H1 (cell line): ENCODE results near the gene KCNMA1. TPM values are rescaled to one million over a fixed set of nuclear protein-coding genes. Genes with fewer than 3 reads are reported as not detected.

Source experiments
- CTCF ChIA-PET: fragments of 300-600 bp; sonication (Branson Sonifier 250); formaldehyde crosslinking; loops from one replicate; lab custom pipeline; 2021; ENCODE audit not compliant: partially characterized antibody; lab: Charles Lee
- POLR2A ChIA-PET: fragments of 300-600 bp; sonication (Branson Sonifier 250); formaldehyde crosslinking; loops from one replicate; lab custom pipeline; 2021; ENCODE audit warnings: inconsistent platforms; ENCODE audit not compliant: partially characterized antibody; lab: Charles Lee
- DNase-seq, 2 experiments: peaks; one replicate each; pipeline versions ENCODE4 v3.0.0 to v3.0.0-alpha.2; 2010 to 2022; ENCODE audit warnings: low spot score in 2 of 2, low read depth in 1 of 2, mixed read lengths in 1 of 2
- FAIRE-seq: peaks from 2 replicates; lab custom pipeline; 2011; peaks lifted over from hg19 to GRCh38; lab: Jason Lieb, UNC
- H2AFZ ChIP-seq: 2 replicates; pipeline ENCODE4 v1.8.1; 2012; ENCODE audit warnings: low read length, inconsistent platforms
- H2AK5ac ChIP-seq: 2 replicates; pipeline ENCODE4 v1.6.1; 2013; ENCODE audit warnings: low read depth, low read length
- H2BK120ac ChIP-seq: replicated peaks from 2 replicates; pipeline ENCODE3; 2013; ENCODE audit warnings: low read depth, low read length, inconsistent platforms
- H2BK12ac ChIP-seq: 2 replicates; pipeline ENCODE4 v1.6.1; 2013; ENCODE audit warnings: low read depth, low read length
- H2BK15ac ChIP-seq: 2 replicates; pipeline ENCODE4 v1.6.1; 2013; ENCODE audit warnings: low read length
- H2BK20ac ChIP-seq: 2 replicates; pipeline ENCODE4 v1.6.1; 2013; ENCODE audit warnings: low read length
- H2BK5ac ChIP-seq: 2 replicates; pipeline ENCODE4 v1.6.1; 2013; ENCODE audit warnings: low read depth, low read length
- H3K14ac ChIP-seq: 2 replicates; pipeline ENCODE4 v1.6.1; 2013; ENCODE audit warnings: inconsistent platforms; ENCODE audit not compliant: insufficient read length
- H3K18ac ChIP-seq: 2 replicates; pipeline ENCODE4 v1.6.1; 2013; ENCODE audit warnings: low read length; ENCODE audit errors: extremely low read depth
- H3K23ac ChIP-seq: 2 replicates; pipeline ENCODE4 v1.6.1; 2013; ENCODE audit warnings: inconsistent platforms; ENCODE audit not compliant: insufficient read length
- H3K23me2 ChIP-seq: 2 replicates; pipeline ENCODE4 v1.6.1; 2013; ENCODE audit warnings: low read depth, low read length
- H3K27ac ChIP-seq: 2 replicates; pipeline ENCODE4 v1.6.1; 2011; ENCODE audit warnings: low read depth, low read length, inconsistent platforms
- H3K27me3 ChIP-seq, 4 experiments: replicated peaks in 1 of 4; 1 replicate in 1 of 4; 2 replicates in 3 of 4; pipeline versions ENCODE4 v1.6.1 to v1.8.1; 2011 to 2013; ENCODE audit warnings: low read length in 3 of 4, mild to moderate bottlenecking in 3 of 4, inconsistent platforms in 2 of 4, mixed read lengths in 2 of 4, moderate library complexity in 1 of 4; ENCODE audit not compliant: control insufficient read depth in 3 of 4, insufficient read depth in 3 of 4; ENCODE audit errors: extremely low read depth in 1 of 4
- H3K36me3 ChIP-seq, 4 experiments: 2 replicates each; pipeline versions ENCODE4 v1.6.1 to v1.8.1; 2011 to 2013; ENCODE audit warnings: mild to moderate bottlenecking in 4 of 4, low read length in 3 of 4, moderate library complexity in 2 of 4, control low read depth in 1 of 4, inconsistent platforms in 1 of 4; ENCODE audit not compliant: insufficient read depth in 4 of 4, control insufficient read depth in 2 of 4
- H3K4ac ChIP-seq: replicated peaks from 2 replicates; pipeline ENCODE3; 2013; ENCODE audit warnings: low read length, low read depth, mixed read lengths, inconsistent platforms; ENCODE audit not compliant: insufficient read length
- H3K4me1 ChIP-seq, 4 experiments: replicated peaks in 1 of 4; 1 replicate in 1 of 4; 2 replicates in 3 of 4; pipeline versions ENCODE4 v1.6.1 to v1.8.1; 2011 to 2013; ENCODE audit warnings: low read length in 3 of 4, inconsistent platforms in 2 of 4, mixed read lengths in 1 of 4; ENCODE audit not compliant: insufficient read depth in 4 of 4, control insufficient read depth in 3 of 4
- H3K4me2 ChIP-seq, 2 experiments: 2 replicates each; pipeline versions ENCODE4 v1.6.1 to v1.8.1; 2011 to 2013; ENCODE audit warnings: low read depth in 2 of 2, low read length in 2 of 2, control low read depth in 1 of 2, inconsistent platforms in 1 of 2, mild to moderate bottlenecking in 1 of 2; ENCODE audit not compliant: insufficient read depth in 1 of 2
- H3K4me3 ChIP-seq, 4 experiments: fragments of 200-600, 300-600 bp in 1 of 4; sonication (generic), shearing (Covaris generic), sonication (Bioruptor Twin) in 1 of 4; 2 replicates each; pipeline versions ENCODE4 v1.5.1 to v1.8.1; 2011 to 2016; ENCODE audit warnings: low read length in 4 of 4, low read depth in 3 of 4, control low read depth in 2 of 4, inconsistent platforms in 2 of 4, mild to moderate bottlenecking in 2 of 4, mixed read lengths in 1 of 4, moderate library complexity in 1 of 4; ENCODE audit not compliant: insufficient read depth in 2 of 4; ENCODE audit errors: extremely low read depth in 1 of 4
- H3K56ac ChIP-seq: replicated peaks from 2 replicates; pipeline ENCODE3; 2013; ENCODE audit warnings: low read depth, mild to moderate bottlenecking, mixed read lengths, low read length, inconsistent platforms; ENCODE audit not compliant: insufficient read length
- H3K79me1 ChIP-seq: 2 replicates; pipeline ENCODE4 v1.6.1; 2013; ENCODE audit warnings: low read depth, low read length, control low read depth
- H3K79me2 ChIP-seq, 2 experiments: 2 replicates each; pipeline versions ENCODE4 v1.6.1 to v1.8.1; 2012 to 2013; ENCODE audit warnings: low read length in 2 of 2, mild to moderate bottlenecking in 2 of 2, inconsistent platforms in 1 of 2; ENCODE audit not compliant: insufficient read depth in 2 of 2, control insufficient read depth in 1 of 2
- H3K9ac ChIP-seq, 4 experiments: replicated peaks in 1 of 4; 1 replicate in 1 of 4; 2 replicates in 3 of 4; pipeline versions ENCODE4 v1.6.1 to v1.8.1; 2011 to 2013; ENCODE audit warnings: low read depth in 3 of 4, low read length in 3 of 4, control low read depth in 2 of 4, mild to moderate bottlenecking in 2 of 4, moderate library complexity in 2 of 4, inconsistent platforms in 1 of 4; ENCODE audit errors: extremely low read depth in 1 of 4
- H3K9me3 ChIP-seq, 2 experiments: 2 replicates each; pipeline versions ENCODE4 v1.6.1 to v1.8.1; 2012 to 2013; ENCODE audit warnings: mild to moderate bottlenecking in 2 of 2, moderate library complexity in 2 of 2, control low read depth in 1 of 2, inconsistent platforms in 1 of 2, low read depth in 1 of 2, low read length in 1 of 2, mixed read lengths in 1 of 2; ENCODE audit not compliant: insufficient read depth in 2 of 2
- H4K20me1 ChIP-seq, 2 experiments: replicated peaks in 1 of 2; 2 replicates each; pipeline versions ENCODE3 to v1.8.1; 2011 to 2013; ENCODE audit warnings: inconsistent platforms in 2 of 2, low read length in 2 of 2, mild to moderate bottlenecking in 1 of 2; ENCODE audit not compliant: insufficient read depth in 2 of 2, control insufficient read depth in 1 of 2
- H4K5ac ChIP-seq: 2 replicates; pipeline ENCODE4 v1.6.1; 2013; ENCODE audit warnings: low read length, low read depth, mixed read lengths, inconsistent platforms; ENCODE audit not compliant: insufficient read length
- H4K8ac ChIP-seq: 2 replicates; pipeline ENCODE4 v1.8.0; 2013; ENCODE audit warnings: mild to moderate bottlenecking, moderate library complexity, low read length, inconsistent platforms; ENCODE audit not compliant: insufficient read depth; ENCODE audit errors: extremely low read depth
- H4K91ac ChIP-seq: replicated peaks from 2 replicates; pipeline ENCODE3; 2013; ENCODE audit warnings: low read length, mixed read lengths, inconsistent platforms; ENCODE audit not compliant: insufficient read length
- EZH2 ChIP-seq: fragments of 200-600 bp; sonication (generic); IDR thresholded peaks from 2 replicates; pipeline ENCODE4 v1.7.1; 2012; ENCODE audit warnings: low read depth, mild to moderate bottlenecking, moderate library complexity, low read length, inconsistent platforms; ENCODE audit not compliant: severe bottlenecking
- KDM4A ChIP-seq: IDR thresholded peaks from one replicate; pipeline ENCODE4 v1.7.1; 2012; ENCODE audit warnings: low read depth, mild to moderate bottlenecking, moderate library complexity, low read length, inconsistent platforms; ENCODE audit not compliant: severe bottlenecking
- POU5F1 ChIP-seq: IDR thresholded peaks from 2 replicates; pipeline ENCODE4 v1.6.1; 2011; ENCODE audit warnings: low read depth, mild to moderate bottlenecking, low read length, moderate library complexity
- polyA plus RNA-seq, 7 experiments: library from polyadenylated mRNA; depleted of rRNA in 3 of 7; stranded (reverse) in 5 of 7; unstranded in 2 of 7; fragments of >200 nt in 5 of 7; fragments of 200-250 nt in 2 of 7; gene quantifications; 1 replicate in 5 of 7; 2 replicates in 1 of 7; 4 replicates in 1 of 7; pipeline versions ENCODE4 v1.2.1 to v1.2.3, GENCODE V29; 2011 to 2013; ENCODE audit warnings: missing spikeins in 2 of 7, mixed read lengths in 2 of 7
- total RNA-seq: library from RNA; stranded (reverse); fragmentation: NEBNext Ultra II Directional; extraction: Animal tissue kit (Norgen Biotek cat#: 25700); gene quantifications from 2 replicates; pipeline ENCODE4 v1.2.1, GENCODE V29; 2021

The KCNMA1 gene
- total and polyA plus RNA-seq, 2 of the 8 experiments (the other 6 are each of a cell fraction or from before 2014, with no cell fraction given): 10.2 to 11.1 TPM

- DNase-seq (no peak), FAIRE-seq (no peak)
- Histone ChIP-seq H3K4ac (no peak overlapping the region), H2BK20ac (no peak overlapping the region), H4K91ac (no peak overlapping the region), H3K36me3 (no peaks in the 10 kb centered on the region), H3K56ac (no peak overlapping the region), H3K18ac (no peak overlapping the region), H3K79me1 (no peaks in the 10 kb centered on the region), H3K9ac (no peak overlapping the region), H3K23ac (no peak overlapping the region), H3K4me3 (no peak overlapping the region), H4K5ac (no peak overlapping the region), H2BK120ac (no peak overlapping the region), H2BK5ac (no peak overlapping the region), H3K79me2 (no peaks in the 10 kb centered on the region), H2BK12ac (no peak overlapping the region), H3K27ac (no peak overlapping the region), H3K14ac (no peak overlapping the region), H3K23me2 (no peaks in the 10 kb centered on the region), H4K8ac (no peak overlapping the region), H2AFZ (no peak overlapping the region), H2BK15ac (no peak overlapping the region), H3K4me2 (no peak overlapping the region), H4K20me1 (no peaks in the 10 kb centered on the region), H3K27me3 (no peaks in the 10 kb centered on the region; a peak in 1 of 7 replicates), H2AK5ac (no peak overlapping the region), H3K4me1 (no peaks in the 10 kb centered on the region), H3K9me3 (no peaks in the 10 kb centered on the region)
- POLR2A ChIA-PET: interaction anchor here (0.9 kb wide), 1 partner anchor 95 kb away, joined by 3 read pairs; no protein-coding TSS in a partner anchor
- TF ChIP-seq KDM4A: no peak
- TF ChIP-seq EZH2: no peak
- TF ChIP-seq POU5F1: no peak
- CTCF ChIA-PET: no interaction called here
Observed at GRCh38 chr10:77269163-77269562, 368.4 kb downstream of the KCNMA1 start.
